Lower leg skin (tissue), 3 donors: ENCODE results near the gene TP53AIP1.

Experiments
- POLR2A ChIP-seq, 2 donors: fragments of 450-650 bp; IDR thresholded peaks; one replicate each; pipeline ENCODE4 v1.6.1; 2016 to 2017; ENCODE audit warnings: antibody characterized with exemption in 2 of 2, mild to moderate bottlenecking in 1 of 2, moderate library complexity in 1 of 2
- TF ChIP-seq, protein P1 (sequence below), 3 donors: fragments of 450-650 bp; IDR thresholded peaks; one replicate each; pipeline ENCODE4 v1.5.1; 2016; ENCODE audit warnings: antibody characterized with exemption in 3 of 3, mild to moderate bottlenecking in 3 of 3, moderate library complexity in 2 of 3

DNA sequence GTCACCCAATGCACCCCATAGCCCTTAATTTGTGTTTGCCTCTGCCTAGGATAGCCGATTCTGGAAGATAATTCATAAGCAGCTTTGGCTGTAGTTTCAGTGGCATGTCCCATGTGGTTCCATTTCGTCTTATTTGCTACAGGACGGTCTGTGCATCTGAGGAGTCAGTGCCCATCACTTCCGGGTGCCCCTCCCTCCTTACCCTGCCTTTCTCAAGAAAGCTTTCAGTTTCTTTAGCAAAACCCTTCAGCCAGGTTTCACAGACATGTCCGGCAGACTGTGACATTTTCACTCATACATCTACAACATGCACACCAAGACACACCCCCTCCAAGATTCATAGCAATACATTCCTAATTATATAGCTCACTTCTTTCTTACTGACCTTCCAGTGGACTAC lies 14.3 kb downstream of the TP53AIP1 start:
- TF ChIP-seq, protein P1, sequence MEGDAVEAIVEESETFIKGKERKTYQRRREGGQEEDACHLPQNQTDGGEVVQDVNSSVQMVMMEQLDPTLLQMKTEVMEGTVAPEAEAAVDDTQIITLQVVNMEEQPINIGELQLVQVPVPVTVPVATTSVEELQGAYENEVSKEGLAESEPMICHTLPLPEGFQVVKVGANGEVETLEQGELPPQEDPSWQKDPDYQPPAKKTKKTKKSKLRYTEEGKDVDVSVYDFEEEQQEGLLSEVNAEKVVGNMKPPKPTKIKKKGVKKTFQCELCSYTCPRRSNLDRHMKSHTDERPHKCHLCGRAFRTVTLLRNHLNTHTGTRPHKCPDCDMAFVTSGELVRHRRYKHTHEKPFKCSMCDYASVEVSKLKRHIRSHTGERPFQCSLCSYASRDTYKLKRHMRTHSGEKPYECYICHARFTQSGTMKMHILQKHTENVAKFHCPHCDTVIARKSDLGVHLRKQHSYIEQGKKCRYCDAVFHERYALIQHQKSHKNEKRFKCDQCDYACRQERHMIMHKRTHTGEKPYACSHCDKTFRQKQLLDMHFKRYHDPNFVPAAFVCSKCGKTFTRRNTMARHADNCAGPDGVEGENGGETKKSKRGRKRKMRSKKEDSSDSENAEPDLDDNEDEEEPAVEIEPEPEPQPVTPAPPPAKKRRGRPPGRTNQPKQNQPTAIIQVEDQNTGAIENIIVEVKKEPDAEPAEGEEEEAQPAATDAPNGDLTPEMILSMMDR (IDR thresholded peaks at IDR 0.05), result no peak
- TF ChIP-seq POLR2A (IDR thresholded peaks at IDR 0.05), result no peak
